KMS-11 (cell line): ENCODE results near the gene CMTM2.
"Not testable (repeated sequence)": the region's sequence is repeated elsewhere in the genome, so short reads cannot be mapped to it uniquely, and the experiment has no call there.

ENCODE experiments used
- H2AFZ ChIP-seq: fragments of 200-600 bp; sonication (generic); 2 replicates; pipeline ENCODE4 v1.6.1; 2016; ENCODE audit warnings: antibody characterized with exemption, mixed run types, low read depth
- H3K27ac ChIP-seq: fragments of 200-600 bp; sonication (generic); 2 replicates; pipeline ENCODE4 v1.6.1; 2016; ENCODE audit warnings: mild to moderate bottlenecking, mixed run types
- H3K27me3 ChIP-seq: fragments of 200-600 bp; sonication (generic); 2 replicates; pipeline ENCODE4 v1.6.1; 2017; ENCODE audit warnings: mild to moderate bottlenecking, low read depth, mixed run types, moderate library complexity; ENCODE audit not compliant: insufficient read depth
- H3K36me3 ChIP-seq: fragments of 200-600 bp; sonication (generic); 2 replicates; pipeline ENCODE4 v1.6.1; 2017; ENCODE audit warnings: mild to moderate bottlenecking, mixed run types; ENCODE audit not compliant: insufficient read depth
- H3K4me1 ChIP-seq: fragments of 200-600 bp; sonication (generic); 2 replicates; pipeline ENCODE4 v1.6.1; 2016; ENCODE audit warnings: mild to moderate bottlenecking, low read depth, mixed run types; ENCODE audit not compliant: poor library complexity, severe bottlenecking
- H3K4me2 ChIP-seq: fragments of 200-600 bp; sonication (generic); 2 replicates; pipeline ENCODE4 v1.7.0; 2016; ENCODE audit warnings: mild to moderate bottlenecking, mixed run types
- H3K4me3 ChIP-seq: fragments of 200-600 bp; sonication (generic); IDR thresholded peaks from 2 replicates; pipeline ENCODE4 v1.6.1; 2017; ENCODE audit warnings: low read depth, low read length, mixed read lengths; ENCODE audit not compliant: insufficient read depth
- H3K79me2 ChIP-seq: fragments of 200-600 bp; sonication (generic); 2 replicates; pipeline ENCODE4 v1.6.1; 2016; ENCODE audit warnings: low read depth, mixed run types; ENCODE audit not compliant: insufficient read depth
- H3K9ac ChIP-seq: fragments of 200-600 bp; sonication (generic); 2 replicates; pipeline ENCODE4 v1.6.1; 2016; ENCODE audit warnings: mild to moderate bottlenecking, mixed run types
- H4K20me1 ChIP-seq: fragments of 200-600 bp; sonication (generic); 2 replicates; pipeline ENCODE4 v1.6.1; 2016; ENCODE audit warnings: mild to moderate bottlenecking, mixed run types; ENCODE audit not compliant: insufficient read depth
- TF ChIP-seq, protein P1 (sequence below): fragments of 200-600 bp; sonication (generic); conservative IDR thresholded peaks from 2 replicates; pipeline ENCODE4 v1.6.1; 2017; ENCODE audit warnings: low read depth, mild to moderate bottlenecking, antibody characterized with exemption, low read length, moderate library complexity, mixed read lengths

CMTM2 gene

GRCh38 chr16:66608241-66609138 is 29.2 kb downstream of the CMTM2 start:
- no peaks in the 10 kb centered on the region for H3K79me2 ChIP-seq
- H3K27ac ChIP-seq: no peak overlapping the region
- H3K4me2 ChIP-seq: no peak overlapping the region
- H3K4me1 ChIP-seq: peaks cover 14% of the 10 kb centered on the region
- no peaks in the 10 kb centered on the region for H4K20me1 ChIP-seq
- no peak overlapping the region for H3K4me3 ChIP-seq
- no peaks in the 10 kb centered on the region for H3K36me3 ChIP-seq
- peak overlapping the region; percentile 9; the same call in 1 of the 2 replicates for H2AFZ ChIP-seq
- TF ChIP-seq, protein P1, sequence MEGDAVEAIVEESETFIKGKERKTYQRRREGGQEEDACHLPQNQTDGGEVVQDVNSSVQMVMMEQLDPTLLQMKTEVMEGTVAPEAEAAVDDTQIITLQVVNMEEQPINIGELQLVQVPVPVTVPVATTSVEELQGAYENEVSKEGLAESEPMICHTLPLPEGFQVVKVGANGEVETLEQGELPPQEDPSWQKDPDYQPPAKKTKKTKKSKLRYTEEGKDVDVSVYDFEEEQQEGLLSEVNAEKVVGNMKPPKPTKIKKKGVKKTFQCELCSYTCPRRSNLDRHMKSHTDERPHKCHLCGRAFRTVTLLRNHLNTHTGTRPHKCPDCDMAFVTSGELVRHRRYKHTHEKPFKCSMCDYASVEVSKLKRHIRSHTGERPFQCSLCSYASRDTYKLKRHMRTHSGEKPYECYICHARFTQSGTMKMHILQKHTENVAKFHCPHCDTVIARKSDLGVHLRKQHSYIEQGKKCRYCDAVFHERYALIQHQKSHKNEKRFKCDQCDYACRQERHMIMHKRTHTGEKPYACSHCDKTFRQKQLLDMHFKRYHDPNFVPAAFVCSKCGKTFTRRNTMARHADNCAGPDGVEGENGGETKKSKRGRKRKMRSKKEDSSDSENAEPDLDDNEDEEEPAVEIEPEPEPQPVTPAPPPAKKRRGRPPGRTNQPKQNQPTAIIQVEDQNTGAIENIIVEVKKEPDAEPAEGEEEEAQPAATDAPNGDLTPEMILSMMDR: peak; percentile 96
- no peak overlapping the region for H3K9ac ChIP-seq
- no peaks in the 10 kb centered on the region for H3K27me3 ChIP-seq

DNA sequence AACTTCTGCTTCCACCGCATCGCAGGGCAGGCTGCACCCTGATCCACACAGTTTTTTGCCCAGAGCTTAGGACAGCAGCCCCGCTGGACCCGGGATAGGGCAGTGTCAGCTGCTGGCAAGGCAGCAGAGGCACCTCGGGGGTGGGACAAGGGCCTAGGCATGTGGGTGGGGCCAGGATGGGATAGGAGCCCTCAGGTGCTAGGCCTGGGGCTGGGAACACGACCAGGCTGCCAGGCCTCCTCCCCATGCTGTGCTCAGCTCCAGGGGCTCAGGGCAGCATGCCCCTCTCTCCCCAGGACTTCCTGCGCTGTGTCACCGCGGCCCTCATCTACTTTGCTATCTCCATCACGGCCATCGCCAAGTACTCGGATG is 29.9 kb downstream of the CMTM2 start:
- Histone ChIP-seq H3K4me3 (no peak overlapping the region), H3K4me1 (peaks cover 12% of the 10 kb centered on the region), H4K20me1 (no peaks in the 10 kb centered on the region), H2AFZ (peak overlapping the region; percentile 9; the same call in 1 of the 2 replicates), H3K79me2 (no peaks in the 10 kb centered on the region), H3K27ac (no peak overlapping the region), H3K36me3 (no peaks in the 10 kb centered on the region), H3K9ac (no peak overlapping the region), H3K4me2 (no peak overlapping the region), H3K27me3 (no peaks in the 10 kb centered on the region)
- TF ChIP-seq, protein P1: no peak

- Histone ChIP-seq H3K4me1 (peaks cover 12% of the 10 kb centered on the region), H3K4me2 (no peak overlapping the region), H3K79me2 (no peaks in the 10 kb centered on the region), H3K9ac (no peak overlapping the region), H4K20me1 (no peaks in the 10 kb centered on the region), H3K27me3 (no peaks in the 10 kb centered on the region), H3K36me3 (no peaks in the 10 kb centered on the region), H2AFZ (no peak overlapping the region), H3K4me3 (no peak overlapping the region), H3K27ac (no peak overlapping the region)
- TF ChIP-seq, protein P1: no peak
These were observed 31.0 kb downstream of the CMTM2 start for GRCh38 chr16:66610111-66610820.

- not testable (repeated sequence) for H3K4me2 ChIP-seq, H3K9ac ChIP-seq, H3K4me3 ChIP-seq, H3K36me3 ChIP-seq, H3K27me3 ChIP-seq, H2AFZ ChIP-seq, H3K27ac ChIP-seq, H4K20me1 ChIP-seq, H3K79me2 ChIP-seq
- peaks cover 12% of the 10 kb centered on the region for H3K4me1 ChIP-seq
These were observed 32.6 kb downstream of the CMTM2 start for GRCh38 chr16:66611911-66612310.
